CD4-positive, alpha-beta T cell treated with Interferon gamma for 1 hour (primary cell): Measurements from ENCODE around the gene CERS4.
"Not testable (repeated sequence)": the region's sequence is repeated elsewhere in the genome, so short reads cannot be mapped to it uniquely, and the experiment has no call there.

Experiments
- DNase-seq: peaks from one replicate; pipeline ENCODE4 v3.0.0-alpha.2; 2020

The CERS4 gene

DNA sequence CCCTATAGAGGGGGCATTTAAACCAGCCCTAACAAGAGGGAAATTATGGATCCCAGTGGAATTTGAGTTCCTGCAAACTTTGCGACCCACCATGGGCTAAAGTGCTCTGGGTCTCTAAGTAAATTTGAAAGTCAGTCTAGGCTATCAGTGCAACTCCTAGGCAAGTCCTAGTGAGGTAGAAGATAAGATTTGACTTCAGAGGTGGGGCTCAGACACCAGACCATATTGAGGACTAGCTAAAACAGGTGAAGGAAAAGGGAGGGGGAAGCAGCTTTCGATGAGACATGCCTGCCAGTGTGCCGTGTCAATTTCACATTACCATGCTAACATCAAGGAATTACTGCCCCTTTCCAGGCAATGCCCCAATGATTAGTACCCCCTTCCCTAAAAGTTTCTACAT lies 60.6 kb downstream of the CERS4 start:
- no peak for DNase-seq

DNA sequence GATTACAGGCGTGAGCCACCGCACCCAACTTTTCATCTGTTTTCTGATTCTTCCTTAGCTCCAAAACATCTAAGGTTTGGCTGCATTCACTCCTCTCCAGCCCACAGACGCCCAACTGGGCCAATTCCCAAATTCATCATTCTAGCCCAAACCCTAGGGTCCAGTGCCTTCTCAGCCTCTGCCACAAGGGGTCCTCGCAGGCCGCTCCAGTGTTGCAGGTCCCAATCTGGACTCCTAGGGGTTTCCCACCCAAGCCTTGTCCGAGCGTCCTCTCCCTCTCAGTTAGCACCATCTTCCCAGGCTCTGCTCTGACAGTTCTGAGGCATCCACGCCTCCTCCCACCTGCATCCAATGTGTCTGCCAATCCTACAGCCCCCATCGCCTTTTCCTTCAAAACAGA lies 67.3 kb downstream of the CERS4 start:
- DNase-seq: not testable (repeated sequence)

DNA sequence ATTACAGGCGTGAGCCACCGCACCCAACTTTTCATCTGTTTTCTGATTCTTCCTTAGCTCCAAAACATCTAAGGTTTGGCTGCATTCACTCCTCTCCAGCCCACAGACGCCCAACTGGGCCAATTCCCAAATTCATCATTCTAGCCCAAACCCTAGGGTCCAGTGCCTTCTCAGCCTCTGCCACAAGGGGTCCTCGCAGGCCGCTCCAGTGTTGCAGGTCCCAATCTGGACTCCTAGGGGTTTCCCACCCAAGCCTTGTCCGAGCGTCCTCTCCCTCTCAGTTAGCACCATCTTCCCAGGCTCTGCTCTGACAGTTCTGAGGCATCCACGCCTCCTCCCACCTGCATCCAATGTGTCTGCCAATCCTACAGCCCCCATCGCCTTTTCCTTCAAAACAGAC lies 82.2 kb downstream of the CERS4 start:
- DNase-seq: not testable (repeated sequence)

DNA sequence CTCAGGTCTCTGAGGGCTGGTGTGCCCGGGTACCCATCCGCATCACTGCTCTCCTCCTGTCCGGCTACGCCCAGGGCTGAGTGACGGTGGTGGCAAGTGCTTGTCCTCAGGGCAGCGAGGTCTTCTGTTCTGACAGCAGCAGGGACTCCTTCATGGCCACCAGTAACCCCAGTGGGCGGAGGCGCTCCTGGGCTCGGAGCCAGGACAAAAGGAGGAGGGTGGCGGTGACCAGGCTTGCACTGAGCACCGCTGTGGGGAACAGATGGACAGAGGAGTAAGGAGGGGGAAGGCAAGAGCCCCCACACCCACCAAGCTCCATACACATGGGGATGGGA lies 93.2 kb downstream of the CERS4 start:
- DNase-seq: no peak

DNA sequence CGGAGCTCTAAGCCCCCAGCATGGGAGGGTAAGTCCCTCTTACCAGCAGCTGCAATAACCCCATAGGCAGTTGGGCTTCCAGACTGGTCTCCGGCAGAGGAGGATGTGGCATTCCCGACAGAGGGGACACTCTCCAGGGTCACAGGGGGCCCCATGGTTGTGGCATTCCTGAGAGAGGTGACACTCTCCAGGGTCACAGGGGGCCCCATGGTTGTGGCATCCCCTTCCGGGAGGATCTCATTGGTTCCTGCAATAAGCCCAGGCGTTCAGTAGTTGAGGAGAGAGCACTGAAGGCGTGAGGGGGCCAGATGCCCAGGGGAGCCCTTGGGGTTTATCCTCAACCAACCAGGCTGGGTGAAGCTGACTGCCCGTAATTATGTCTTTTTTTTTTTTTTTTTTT lies 93.6 kb downstream of the CERS4 start:
- DNase-seq: no peak

DNA sequence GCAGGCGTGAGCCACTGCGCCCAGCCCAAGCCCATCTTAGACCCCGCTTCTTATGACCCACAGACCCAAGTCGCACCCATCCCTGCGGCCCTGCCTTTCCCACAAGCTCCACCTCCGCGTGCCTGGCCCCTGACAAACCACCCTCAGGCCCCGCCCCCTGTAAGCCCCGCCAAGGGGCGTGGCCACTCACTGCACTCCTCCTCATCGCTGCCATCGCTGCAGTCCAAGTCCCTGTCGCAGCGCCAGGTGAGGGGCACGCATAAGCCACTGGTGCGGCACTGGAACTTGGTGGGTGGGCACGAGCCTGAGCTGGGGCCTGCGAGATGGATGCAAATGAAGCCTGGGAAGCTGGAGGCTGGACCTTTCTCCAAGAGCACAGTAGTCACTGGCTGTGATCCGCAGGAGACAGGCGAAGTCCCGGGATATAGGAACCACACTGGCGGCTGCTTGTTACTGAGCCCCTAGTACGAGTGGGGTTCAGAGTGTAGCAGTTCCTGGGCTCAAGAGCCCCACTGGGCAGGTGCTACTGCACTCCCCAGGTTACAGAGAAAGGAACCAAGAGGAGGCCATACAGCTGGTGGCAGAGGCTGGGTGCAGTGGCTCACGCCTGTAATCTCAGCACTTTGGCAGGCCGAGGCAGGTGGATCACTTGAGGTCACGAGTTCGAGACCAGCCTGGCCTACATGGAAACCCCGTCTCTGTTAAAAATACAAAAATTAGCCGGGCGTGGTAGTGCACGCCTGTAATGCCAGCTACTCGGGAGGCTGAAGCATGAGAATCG lies 95.9 kb downstream of the CERS4 start:
- DNase-seq: no peak

DNA sequence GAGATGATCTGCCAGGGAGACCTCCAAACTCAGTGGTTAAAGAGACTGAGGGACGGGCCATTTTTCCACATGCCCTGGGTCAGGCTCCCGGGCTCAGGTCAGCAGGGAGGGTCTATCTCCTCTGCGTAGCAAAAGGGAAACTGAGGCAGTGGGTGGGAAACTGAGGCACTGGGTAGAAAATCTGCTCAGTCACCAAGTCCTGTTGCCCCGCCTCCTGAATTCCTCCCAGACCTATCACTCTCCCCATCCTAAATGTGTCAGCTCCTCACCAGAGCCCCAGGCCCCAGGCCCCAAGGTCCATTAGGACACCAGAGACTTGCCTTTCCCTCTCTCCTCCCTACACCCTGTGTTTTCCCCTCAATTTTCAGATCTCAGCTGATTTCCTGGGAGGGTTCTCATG lies 96.6 kb downstream of the CERS4 start:
- DNase-seq: no peak

DNA sequence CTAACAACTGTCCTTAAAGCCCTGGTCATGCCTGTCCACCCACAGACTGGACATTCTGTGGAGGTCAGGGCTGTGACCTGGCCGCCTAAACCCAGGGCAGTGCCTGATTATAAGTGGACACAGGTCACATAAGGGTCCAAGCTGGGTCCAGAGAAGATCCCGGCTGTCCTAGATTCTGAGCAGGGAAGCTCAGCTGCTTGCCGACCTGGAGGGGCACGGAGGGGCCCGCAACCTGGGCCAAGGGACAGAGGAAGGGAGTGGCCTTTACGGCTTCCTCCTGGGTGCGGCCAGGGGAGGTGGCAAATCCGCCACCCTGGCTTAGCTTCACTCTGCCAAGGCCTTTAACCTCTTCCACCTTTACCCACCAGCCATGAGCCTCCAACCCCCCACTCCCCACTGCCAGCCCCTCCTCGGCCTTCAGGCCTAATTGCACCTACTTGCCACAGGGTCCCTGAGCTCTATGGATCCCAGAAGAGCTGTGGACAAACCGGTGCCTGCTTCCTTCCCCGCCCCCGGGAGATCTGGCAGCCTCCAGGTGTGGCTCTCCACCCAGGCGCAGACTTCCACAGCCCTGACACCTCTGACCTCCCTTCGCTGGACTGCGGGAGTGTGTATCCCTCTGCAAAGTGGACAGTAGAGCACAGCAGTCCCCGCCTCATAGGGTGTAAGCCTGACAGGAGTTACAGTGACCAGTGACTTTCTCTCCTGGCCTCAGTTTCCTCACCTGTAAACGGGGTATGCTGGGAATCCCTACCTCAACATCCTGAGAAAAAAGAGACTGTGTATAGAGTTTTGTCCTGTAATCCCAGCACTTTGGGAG lies 97.3 kb downstream of the CERS4 start:
- no peak for DNase-seq

DNA sequence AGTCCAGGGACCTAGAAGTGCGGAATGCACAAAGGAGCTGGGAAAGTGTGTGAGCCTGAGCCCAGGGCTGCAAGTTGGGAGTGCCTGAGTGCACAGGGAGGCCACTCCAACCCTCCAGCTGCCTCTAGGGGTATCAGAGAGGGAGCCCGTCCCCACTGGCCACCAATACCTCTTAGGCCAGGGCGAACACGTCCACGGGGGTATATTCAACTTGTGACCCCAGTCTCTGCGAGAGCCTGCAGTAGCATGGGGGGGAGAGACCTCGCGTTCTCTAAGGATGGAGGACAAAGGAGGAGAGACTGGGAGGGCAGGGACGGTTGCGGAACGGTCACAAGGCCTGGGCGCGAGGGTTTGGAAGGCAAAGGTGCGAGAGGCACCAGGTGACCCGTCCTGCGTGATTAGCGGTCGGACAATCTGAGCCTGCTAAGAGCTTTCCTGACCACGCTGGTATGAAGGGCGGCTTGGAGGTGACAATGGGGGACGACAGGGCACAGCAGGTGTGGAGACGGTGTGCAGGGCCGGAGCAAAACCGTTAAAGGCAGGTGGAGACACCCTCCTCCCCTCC lies 98.3 kb downstream of the CERS4 start:
- DNase-seq: no peak

DNA sequence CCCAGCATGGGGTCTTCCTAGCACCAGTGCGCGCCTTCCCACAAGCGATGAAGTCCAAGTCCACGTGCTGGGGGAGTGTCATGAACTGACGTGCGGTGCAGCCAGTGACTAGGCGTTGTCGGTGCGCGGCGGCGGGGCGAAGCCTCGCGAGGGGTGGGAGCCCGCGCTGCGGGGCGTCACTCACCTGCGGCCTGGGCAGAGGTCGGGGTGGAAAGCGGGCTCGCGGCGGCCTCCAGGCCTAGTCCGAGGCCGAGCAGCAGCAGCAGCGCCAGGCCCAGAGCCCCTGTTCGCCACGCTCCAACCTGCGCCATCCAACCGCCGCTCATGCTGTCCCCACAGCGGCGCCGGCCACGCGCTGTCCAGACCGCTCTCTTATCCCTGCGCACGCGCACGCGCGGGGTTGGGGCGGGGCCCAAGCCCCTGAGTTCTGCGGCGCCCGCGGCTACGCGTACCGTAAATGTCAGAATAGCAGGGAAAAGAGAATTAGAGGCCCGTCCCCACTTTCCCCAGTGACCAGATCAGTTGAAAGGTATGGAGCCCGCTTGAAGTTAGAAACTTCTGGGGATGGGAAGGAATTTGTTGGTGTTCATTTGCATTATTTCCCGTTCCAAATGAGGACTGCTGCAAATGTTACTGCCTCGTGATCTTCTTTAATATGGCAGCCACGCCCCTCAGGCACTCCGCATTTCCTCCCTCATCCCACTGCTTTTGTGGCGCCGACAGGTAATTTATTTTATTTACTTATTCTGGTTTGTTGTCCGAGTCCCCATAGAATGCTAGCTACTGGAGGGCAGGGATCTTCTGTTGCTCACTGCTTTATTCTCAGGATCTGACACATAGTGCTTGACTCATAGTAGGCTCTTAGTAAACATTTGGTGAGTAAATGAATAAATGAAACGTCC lies 99.0 kb downstream of the CERS4 start, which contains the start of gene CD320:
TSS of gene CD320 (minus strand) at position 394 of the 902 bp plus-strand sequence. CDS start at position 326, 68 bp downstream.
- peak; percentile 79 for DNase-seq

DNA sequence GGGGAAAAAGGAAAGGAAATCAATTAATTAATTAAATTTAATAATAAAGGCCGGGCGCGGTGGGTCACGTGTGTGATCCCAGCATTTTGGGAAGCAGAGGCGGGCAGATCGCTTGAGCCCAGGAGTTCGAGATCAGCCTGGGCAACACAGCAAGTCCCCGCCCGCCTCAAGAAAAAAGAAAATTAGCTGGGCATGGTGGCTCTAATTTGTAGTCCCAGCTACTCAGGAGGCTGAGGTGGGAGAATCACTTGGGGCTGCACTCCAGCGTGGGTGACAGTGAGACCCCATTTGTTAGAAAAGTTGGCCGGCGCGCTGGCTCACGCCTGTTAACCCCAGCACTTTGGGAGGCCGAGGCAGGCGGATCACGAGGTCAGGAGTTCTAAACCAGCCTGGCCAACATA lies 99.7 kb downstream of the CERS4 start:
- DNase-seq: no peak

DNA sequence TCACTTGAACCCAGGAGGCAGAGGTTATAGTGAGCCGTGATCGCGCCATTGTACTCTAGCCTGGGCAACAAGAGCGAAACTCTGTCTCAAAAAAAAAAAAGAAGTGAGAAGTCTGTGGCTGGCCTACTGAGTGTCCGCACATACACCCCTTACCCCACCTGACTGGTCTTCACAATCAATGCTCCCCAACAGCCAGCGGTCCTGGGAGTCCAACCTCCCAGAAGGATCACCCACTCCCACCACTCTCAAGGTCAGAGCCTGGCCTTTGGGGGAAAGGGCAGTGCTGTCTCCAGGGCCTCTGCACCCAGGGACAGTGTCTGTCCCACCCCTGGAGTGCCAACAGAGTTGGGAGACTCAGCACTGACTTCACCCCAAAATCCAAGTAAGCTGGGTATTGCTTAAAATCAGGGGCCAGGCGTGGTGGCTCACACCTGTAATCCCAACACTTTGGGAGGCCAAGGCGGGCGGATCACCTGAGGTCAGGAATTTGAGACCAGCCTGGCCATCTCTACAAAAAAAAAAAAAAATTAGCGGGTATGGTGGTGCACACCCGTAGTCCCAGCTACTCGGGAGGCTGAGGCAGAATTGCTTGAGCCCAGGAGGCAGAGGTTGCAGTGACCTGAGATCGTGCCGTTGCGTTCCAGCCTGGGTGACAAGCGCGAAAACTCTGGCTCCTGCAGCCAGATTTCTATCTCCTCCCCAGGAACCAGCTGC lies 101.3 kb downstream of the CERS4 start:
- no peak for DNase-seq

DNA sequence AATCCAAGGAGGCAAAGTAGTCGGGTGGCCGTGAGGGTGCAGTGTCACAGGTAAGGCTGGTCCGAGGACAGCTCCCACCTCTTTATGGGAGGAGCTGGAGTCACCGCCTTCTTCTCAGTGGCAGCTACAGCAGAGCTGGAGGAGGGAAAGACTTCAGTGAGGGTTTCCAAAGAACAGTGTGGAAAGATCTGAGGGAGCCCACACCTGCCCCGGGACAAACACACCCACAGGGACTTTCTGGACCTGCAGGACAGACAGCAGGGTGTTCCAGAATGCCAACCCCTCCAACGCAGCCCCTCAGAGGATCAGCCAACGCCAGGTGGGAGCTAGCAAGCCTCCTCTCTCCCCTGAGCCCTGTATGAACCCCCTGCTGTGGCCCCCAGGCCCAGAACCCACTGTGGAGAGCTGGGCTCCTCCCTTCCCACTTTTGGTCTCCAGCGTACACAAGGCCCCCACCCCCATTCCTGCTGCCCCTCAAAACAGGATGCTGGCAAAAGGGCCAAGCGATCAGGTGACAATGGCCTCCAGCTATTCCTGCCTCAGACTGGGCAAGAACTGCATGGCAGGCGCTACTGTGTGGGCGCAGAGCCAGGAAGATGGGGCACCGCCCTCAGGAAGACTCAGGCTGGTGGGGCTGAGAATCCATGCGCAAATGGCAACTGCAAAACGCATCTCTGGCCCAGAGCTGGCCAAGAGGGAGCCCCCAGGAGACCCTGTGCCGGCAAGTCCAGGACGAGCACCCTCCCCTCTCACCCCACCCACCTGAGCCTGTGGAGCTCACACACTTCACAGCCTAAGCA lies 102.5 kb downstream of the CERS4 start:
- DNase-seq: no peak
